ENCODE measurements around the gene LGI4.
"Not testable (repeated sequence)": the region's sequence is repeated elsewhere in the genome, so short reads cannot be mapped to it uniquely, and the experiment has no call there.

The LGI4 gene

GRCh38 chr19:35160629-35161433 is 26.0 kb upstream of the LGI4 start:
- no peak for DNase-seq (ENCODE audit: low read depth)

DNA sequence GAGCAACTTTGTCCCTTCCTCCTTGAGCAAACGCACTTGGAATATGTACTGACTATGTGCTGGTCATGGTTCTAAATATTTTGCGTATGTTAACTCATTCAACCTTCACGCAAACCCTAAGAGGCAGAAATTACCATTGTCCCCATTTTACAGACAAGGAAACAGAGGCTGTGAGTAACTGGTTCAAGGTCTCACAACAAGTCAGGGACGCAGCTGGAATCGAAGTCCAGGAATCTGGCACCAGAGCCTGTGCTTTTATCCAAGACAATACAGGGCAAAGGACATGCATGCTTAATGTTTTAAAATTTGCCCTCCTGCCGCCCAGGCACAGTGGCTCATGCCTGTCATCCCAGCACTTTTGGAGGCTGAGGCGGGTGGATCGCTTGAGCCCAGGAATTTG is 24.7 kb upstream of the LGI4 start:
- DNase-seq (ENCODE audit: low read depth) = no peak

DNA sequence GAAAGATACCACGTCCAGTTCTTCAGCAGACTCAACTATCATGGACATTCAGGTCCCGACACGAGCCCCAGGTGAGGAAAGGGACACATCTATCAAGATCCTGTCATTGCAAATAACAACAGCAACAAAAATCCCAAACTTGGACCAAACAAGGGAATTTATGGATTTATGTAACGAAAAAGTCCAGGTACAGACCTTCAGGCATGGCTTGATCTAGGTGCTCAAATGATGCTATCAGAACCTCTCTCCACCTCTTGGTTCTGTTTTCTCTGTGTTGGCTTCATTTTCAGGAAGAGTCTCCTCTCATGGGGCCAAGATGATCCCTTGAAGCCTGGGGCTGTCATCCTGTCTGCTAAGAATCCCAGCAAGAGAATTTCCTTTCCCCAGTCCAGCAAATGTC is 22.6 kb upstream of the LGI4 start:
- no peak for DNase-seq (ENCODE audit: low read depth)

DNA sequence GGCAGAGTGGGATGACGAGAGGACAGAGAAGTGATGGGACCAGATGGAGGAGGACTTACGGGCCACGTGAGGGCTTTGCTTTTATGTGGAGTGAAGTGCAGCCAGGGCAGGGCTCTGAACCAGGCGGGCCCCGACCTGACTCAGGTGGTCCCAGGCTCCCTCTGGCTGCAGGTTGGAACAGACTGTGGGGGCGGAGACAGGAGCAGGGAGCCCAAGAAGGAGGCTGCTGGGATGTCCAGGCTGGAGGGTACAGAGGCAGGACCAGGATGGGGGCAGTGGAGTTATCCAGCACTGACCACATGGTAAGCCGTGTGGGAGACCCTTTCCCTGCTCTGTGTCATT is 21.8 kb upstream of the LGI4 start:
- no peak for DNase-seq (ENCODE audit: low read depth)

DNA sequence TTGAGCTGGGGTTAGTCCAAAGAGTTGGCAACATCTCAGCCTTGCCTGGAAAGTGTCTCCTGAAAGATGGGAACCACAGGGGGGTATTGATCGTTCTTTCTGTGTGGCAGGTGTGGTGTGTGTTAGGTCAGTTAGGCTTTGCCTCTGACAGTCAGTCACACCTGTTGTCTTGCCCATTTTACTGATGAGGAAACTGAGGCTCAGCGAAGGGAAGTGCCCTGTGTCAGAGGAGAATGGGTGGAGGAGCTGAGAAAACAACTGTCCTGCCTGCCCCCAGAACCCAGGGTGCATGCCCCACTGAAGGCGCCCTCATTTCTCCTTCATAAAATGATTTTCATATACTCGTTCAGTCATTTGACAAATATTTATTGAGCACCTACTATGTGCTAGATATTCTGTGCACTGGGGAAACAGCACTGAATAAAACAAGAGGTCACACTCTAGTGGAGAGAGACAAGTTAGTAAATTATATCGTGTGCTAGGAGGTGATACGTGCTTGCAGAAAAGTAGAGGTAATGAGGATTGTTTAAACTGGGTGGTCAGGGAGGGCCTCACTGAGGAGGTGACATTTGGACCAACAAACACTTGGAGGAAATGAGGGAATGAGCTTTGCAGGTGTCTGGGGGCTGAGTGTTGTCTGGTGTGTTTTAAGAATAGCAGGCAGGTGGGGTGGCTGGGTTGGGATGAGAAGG is 21.3 kb upstream of the LGI4 start:
- no peak for DNase-seq (ENCODE audit: low read depth)

- no peak for DNase-seq (ENCODE audit: low read depth)
These were observed 20.6 kb upstream of the LGI4 start for GRCh38 chr19:35155441-35155840.

- peak; percentile 66 for DNase-seq (ENCODE audit: low read depth)
These were observed 19.9 kb upstream of the LGI4 start, which contains the start of gene FXYD5 for GRCh38 chr19:35154525-35155406. Gene FXYD5 (plus strand): TSS chr19:35154735. CDS start chr19:35155551, 816 bp downstream.

DNA sequence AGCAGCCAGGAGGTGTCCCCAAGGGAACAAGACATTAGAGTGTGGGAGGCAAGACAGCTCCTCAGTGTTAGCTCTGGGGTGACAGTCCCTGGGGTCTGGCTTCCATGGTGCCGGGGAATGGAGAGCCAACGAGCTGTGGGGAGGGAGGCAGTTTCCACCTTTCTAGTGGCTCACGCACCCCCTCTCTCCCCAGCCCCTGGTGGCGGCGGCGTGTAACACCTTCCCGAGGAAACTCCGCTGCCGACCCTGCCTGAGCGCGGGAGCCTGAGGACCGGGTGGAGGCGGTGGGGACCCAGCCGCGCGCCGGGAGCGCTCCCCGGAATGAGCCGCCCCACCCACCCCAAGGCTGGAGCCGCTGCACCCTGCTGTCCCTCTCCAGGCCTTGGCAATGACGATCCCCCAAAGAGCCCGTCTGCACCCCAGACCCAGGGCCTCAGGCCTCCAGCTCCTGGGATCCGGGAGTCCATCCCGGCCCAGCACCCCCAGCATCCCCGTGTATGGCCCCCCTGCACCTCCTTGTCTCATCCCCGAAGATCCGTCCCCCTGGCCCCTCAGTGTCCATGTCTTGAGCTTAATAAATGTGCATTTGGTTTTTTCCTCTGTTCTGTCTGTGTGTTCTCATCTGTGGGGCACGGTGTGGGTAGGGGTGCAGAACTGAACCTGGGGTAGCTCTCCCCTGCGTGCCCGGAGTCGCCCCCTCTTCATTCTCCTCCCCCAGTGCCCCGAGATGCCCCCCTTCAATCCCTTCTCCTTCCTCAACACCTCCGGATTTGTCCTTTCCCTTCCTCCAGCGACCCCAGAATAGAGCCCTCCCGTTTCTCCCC is 19.1 kb upstream of the LGI4 start:
- peak; percentile 46 for DNase-seq (ENCODE audit: low read depth)

DNA sequence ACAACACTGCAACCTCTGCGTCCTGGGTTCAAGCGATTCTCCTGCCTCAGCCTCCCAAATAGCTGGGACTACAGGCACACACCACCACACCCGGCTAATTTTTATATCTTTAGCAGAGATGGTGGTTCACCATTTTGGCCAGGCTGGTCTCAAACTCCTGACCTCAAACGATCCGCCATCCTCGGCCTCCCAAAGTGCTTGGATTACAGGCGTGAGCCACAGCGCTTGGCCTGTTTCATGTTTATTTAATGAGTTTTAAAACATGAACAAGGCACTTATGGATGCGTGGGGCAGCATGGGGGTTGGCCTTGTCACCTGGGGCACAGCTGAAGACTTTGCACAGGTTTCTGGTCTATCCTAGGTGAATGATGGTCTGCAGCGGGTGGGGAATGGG is 18.3 kb upstream of the LGI4 start:
- DNase-seq (ENCODE audit: low read depth) = not testable (repeated sequence)

- no peak for DNase-seq (ENCODE audit: low read depth)
These were observed 16.6 kb upstream of the LGI4 start for GRCh38 chr19:35151273-35152065.

GRCh38 chr19:35150445-35150844 is 15.6 kb upstream of the LGI4 start:
- DNase-seq (ENCODE audit: low read depth) = no peak

DNA sequence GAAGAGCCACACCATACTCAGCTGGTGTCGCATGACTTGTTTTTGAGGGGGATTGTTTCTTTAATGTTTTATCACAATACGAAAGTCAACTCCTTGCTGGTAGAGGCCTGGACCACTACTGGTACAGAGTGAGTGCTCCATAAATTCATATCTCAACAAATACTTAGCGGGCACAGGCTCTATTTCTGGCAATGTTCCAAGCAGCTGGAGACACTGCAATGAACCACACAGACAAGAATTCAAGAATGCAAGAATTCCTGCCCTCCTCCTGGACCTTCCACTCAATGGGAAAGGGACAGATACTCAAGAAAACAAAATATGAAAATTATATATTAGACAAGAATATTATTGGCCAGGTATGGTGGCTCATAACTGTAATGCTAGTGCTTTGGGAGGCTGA is 14.6 kb upstream of the LGI4 start:
- no peak for DNase-seq (ENCODE audit: low read depth)

DNA sequence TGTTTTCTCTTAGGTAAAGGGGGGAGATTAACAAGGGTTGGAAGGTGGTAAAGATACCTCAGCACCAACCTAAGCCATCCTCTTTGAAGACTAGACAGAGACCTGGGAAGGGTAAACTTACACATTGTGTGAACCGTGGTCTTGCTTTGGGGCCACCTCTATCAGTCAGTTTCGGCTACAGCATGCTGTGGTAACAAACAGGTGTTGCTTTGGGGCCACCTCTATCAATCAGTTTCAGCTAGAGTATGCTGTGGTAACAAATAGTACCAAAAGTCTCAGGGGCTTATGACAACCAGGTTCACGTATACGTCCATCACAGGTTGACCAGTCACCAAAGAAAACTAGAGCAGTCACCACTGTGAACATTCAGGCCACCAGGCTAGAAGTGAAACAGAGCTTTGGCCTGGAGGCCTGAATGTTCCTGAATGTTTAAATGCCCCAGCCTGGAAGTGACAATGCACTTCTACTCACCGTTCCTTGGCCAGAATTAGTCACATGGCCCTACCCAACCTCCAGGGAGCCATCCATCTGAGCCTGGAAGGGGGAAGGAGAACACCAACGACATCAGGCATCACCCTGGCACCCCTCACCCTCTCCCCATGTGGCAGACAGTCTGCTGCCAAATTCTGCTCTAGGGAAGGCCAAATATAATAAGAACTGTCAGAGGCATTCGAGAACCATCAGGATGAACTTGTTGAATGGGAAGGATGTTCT is 12.0 kb upstream of the LGI4 start:
- DNase-seq (ENCODE audit: low read depth) = no peak

DNA sequence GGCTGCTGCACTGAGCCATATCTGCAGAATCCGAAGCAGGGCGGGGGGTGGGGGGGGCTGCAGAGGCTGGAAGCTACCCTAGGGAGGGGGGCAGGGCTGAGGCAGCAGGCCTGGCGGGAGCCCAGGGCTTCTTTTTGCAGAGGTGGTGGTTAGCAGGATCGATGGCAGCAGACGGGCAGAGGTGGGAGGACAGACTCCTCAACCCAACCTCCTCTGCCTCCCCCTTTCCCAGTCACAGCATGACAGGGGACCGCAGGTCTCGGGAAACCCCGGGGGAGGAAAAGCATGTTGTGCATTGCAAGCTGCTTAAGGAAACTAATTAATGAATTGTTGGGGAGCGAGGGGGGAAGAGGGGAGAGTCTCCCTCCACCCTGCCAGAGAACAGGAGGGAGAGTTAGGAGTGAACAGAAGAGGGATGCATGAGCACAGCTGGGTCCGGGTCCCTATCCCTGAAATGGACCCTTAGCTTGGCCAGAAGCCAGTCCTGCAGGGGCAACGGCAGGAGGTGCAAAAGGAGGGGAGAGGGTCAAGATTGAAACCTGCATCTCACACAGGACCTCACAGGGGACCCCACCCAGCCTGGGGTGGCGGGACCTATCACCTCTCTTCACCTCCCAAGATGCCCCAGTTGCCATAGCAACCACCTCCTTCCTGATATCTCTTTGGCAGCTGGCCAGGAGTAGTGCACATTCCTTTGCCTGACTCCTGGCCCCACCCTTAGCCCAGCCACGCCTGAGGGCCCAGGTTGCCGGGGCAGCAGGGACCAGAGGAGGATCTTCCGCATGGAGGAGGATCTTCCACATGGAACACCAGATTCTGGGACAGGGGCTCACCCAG is 10.0 kb upstream of the LGI4 start:
- no peak for DNase-seq (ENCODE audit: low read depth)

DNA sequence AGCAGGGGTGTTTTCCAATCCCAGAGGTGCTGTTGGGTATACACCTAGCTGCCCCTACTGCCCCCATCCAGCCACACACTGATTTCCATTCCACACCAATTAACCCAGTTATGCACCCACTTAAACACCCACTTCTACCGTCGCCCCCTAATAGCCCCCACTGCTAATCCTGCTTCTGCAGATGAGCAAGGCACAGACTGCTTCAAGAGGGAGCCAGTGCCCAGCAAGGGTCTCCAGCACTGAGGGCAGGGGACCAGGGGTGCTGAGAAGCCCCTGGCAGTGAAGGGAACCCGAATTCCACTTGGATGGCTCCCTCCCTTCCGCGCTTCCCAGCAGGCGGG is 9.4 kb upstream of the LGI4 start:
- no peak for DNase-seq (ENCODE audit: low read depth)

GRCh38 chr19:35143818-35144217 is 9.0 kb upstream of the LGI4 start:
- DNase-seq (ENCODE audit: low read depth) = no peak

- DNase-seq (ENCODE audit: low read depth) = no peak
These were observed 8.4 kb upstream of the LGI4 start, which contains the start of gene FXYD7 for GRCh38 chr19:35143231-35143715. Gene FXYD7 (plus strand): TSS chr19:35143255. CDS start chr19:35143334, 79 bp downstream.

DNA sequence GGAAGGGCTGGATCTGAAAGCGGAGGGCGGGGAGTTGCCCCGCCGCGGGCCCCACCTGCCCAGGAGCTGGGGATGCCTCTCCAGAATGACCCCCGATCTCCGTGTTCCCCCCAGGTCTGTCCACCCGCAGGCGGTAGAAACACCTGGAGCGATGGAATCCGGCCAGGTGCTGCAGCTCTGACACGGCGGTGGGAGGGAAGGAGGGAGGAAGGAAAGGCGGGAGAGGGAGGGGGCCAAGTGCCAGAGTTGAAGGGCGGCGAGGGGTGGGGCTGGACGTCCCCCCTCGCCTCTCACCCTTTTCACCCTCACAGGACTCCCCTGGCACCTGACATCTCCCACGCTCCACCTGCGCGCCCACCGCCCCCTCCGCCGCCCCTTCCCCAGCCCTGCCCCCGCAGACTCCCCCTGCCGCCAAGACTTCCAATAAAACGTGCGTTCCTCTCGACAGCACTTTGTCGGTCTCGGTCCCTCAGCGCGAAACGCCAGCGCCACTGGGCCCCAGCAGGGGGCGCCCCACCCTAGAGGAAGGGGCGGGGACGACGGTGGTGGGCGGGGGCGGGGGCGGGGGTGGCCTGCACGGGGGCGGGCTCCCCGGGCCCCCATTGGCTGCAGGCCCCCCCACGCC is 7.9 kb upstream of the LGI4 start:
- peak; percentile 59 for DNase-seq (ENCODE audit: low read depth)
